ENCODE measurements around the gene OTUD5. TPM values are rescaled to one million over a fixed set of nuclear protein-coding genes. Genes with fewer than 3 reads are reported as not detected.

Gene OTUD5
- total RNA-seq, 1 donor from 2014 or later, result 72.3 TPM

GRCh38 chrX:48965959-48966358, 8.6 kb upstream of the OTUD5 start:
- H3K27me3 ChIP-seq, result no peaks in the 10 kb centered on the region
- intact Hi-C loops (cut with DNase I), result no loop called here
- H3K9me3 ChIP-seq, result no peaks in the 10 kb centered on the region
- DNase-seq (ENCODE audit: low spot score in 2 of 2), result no peak
- no peak overlapping the region for H3K27ac ChIP-seq
- TF ChIP-seq CTCF (IDR thresholded peaks at IDR 0.05), result no peak
- H3K4me3 ChIP-seq, result no peak overlapping the region
- no peaks in the 10 kb centered on the region for H3K36me3 ChIP-seq
- no peaks in the 10 kb centered on the region for H3K4me1 ChIP-seq

GRCh38 chrX:48961585-48962091, 4.2 kb upstream of the OTUD5 start:
- Histone ChIP-seq H3K27me3 (no peaks in the 10 kb centered on the region), H3K36me3 (no peaks in the 10 kb centered on the region), H3K9me3 (peaks cover 0 to 3% of the 10 kb centered on the region in 2 donors), H3K4me3 (no peak overlapping the region), H3K27ac (peak overlapping the region; percentile 42 to 49), H3K4me1 (no peaks in the 10 kb centered on the region)
- no peak for DNase-seq (ENCODE audit: low spot score in 2 of 2)
- TF ChIP-seq CTCF (IDR thresholded peaks at IDR 0.05), result no peak
- intact Hi-C loops (cut with DNase I), result no loop called here

DNA sequence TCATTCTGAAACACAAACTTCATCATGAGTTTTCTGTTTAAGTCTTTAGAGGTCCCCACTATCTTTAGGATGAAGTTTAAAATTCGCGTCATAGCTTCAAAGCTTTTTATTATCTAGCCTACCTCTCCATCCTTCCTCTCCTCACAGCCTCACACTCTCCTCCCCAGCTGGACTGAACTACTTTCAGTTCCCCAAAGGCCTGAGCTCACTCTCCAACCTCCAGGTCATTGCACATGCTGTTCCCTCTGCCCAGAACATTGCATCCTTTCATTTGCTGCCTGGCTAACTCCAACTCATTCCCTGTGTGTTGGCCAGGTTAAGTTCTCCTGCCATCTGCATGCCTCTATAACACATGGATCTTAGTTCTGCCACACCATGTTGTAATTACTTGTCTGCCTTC, 2.9 kb upstream of the OTUD5 start:
- Histone ChIP-seq H3K36me3 (peaks cover 0 to 3% of the 10 kb centered on the region in 2 donors), H3K9me3 (peaks cover 0 to 3% of the 10 kb centered on the region in 2 donors), H3K27ac (peak overlapping the region; percentile 49 to 91), H3K4me3 (no peak overlapping the region), H3K4me1 (no peaks in the 10 kb centered on the region), H3K27me3 (no peaks in the 10 kb centered on the region)
- no peak for TF ChIP-seq CTCF (IDR thresholded peaks at IDR 0.05)
- intact Hi-C loops (cut with DNase I), result no loop called here
- no peak for DNase-seq (ENCODE audit: low spot score in 2 of 2)

GRCh38 chrX:48958635-48959094, 1.3 kb upstream of the OTUD5 start:
- intact Hi-C loops (cut with DNase I), result loop anchor here (1.0 to 5.0 kb wide), 6 partner anchors 44 to 310 kb away; partner anchors contain the start of genes GRIPAP1, HDAC6, PPP1R3F and PQBP1
- H3K27me3 ChIP-seq, result no peaks in the 10 kb centered on the region
- H3K36me3 ChIP-seq, result peaks cover 3 to 4% of the 10 kb centered on the region in 2 donors
- H3K4me1 ChIP-seq, result no peaks in the 10 kb centered on the region
- peak in 1 of 2 donors; percentile 82 for DNase-seq (ENCODE audit: low spot score in 2 of 2)
- H3K4me3 ChIP-seq, result peak overlapping the region; percentile 28 to 62
- H3K27ac ChIP-seq, result peak overlapping the region; percentile 90 to 91
- TF ChIP-seq CTCF (IDR thresholded peaks at IDR 0.05), result no peak
- H3K9me3 ChIP-seq, result peaks cover 0 to 3% of the 10 kb centered on the region in 2 donors

GRCh38 chrX:48957827-48958634, 624 bp upstream of the OTUD5 start:
- Histone ChIP-seq H3K9me3 (peaks cover 0 to 3% of the 10 kb centered on the region in 2 donors), H3K27ac (peak overlapping the region; percentile 90 to 92), H3K4me1 (no peaks in the 10 kb centered on the region), H3K27me3 (no peaks in the 10 kb centered on the region), H3K36me3 (peaks cover 3 to 4% of the 10 kb centered on the region in 2 donors), H3K4me3 (peak overlapping the region; percentile 58 to 86)
- DNase-seq (ENCODE audit: low spot score in 2 of 2), result peak; percentile 90 to 98
- intact Hi-C loops (cut with DNase I), result loop anchor here (1.0 to 5.0 kb wide), 7 partner anchors 39 to 311 kb away; partner anchors contain the start of genes GRIPAP1, HDAC6, PIM2 and PPP1R3F
- TF ChIP-seq CTCF (IDR thresholded peaks at IDR 0.05), result no peak

All from ascending aorta (tissue), 2 donors.